Naive thymus-derived CD8-positive, alpha-beta T cell (primary cell): ENCODE data around the gene ANXA8. TPM values are rescaled to one million over a fixed set of nuclear protein-coding genes. Genes with fewer than 3 reads are reported as not detected.
"Not testable (repeated sequence)": the region's sequence is repeated elsewhere in the genome, so short reads cannot be mapped to it uniquely, and the experiment has no call there.

Source experiments
- ATAC-seq, 2 donors: fragments of 150-1000 bp; cut with Tn5 transposase in 1 of 2; sonication (Bioruptor Pico), chemical (Tn5 transposase) in 1 of 2; 1 replicate in 1 of 2; 2 replicates in 1 of 2; pipeline ENCODE4 v1.10.0; 2021; ENCODE audit warnings: mild to moderate bottlenecking in 2 of 2, moderate library complexity in 2 of 2
- POLR2A ChIA-PET: fragments of 350-600 bp; sonication (Branson Sonifier 250); formaldehyde crosslinking; loops from one replicate; lab custom pipeline; 2021; ENCODE audit warnings: antibody characterized with exemption; lab: Charles Lee
- DNase-seq, 10 donors: peaks; one replicate each; pipeline versions ENCODE4 v3.0.0 to v3.0.0-alpha.2; 2020 to 2022
- H3K27ac Mint-ChIP-seq, 10 donors: one replicate each; pipeline ENCODE4 v1.8.0; 2020 to 2022; ENCODE audit warnings: mild to moderate bottlenecking in 10 of 10, mixed read lengths in 10 of 10, moderate library complexity in 4 of 10, inconsistent platforms in 1 of 10
- H3K27me3 Mint-ChIP-seq, 5 donors: one replicate each; pipeline ENCODE4 v1.8.0; 2021 to 2022; ENCODE audit warnings: mixed read lengths in 5 of 5
- H3K36me3 Mint-ChIP-seq, 3 donors: one replicate each; pipeline ENCODE4 v1.8.0; 2020 to 2022; ENCODE audit warnings: mixed read lengths in 3 of 3, mild to moderate bottlenecking in 2 of 3, inconsistent platforms in 1 of 3
- H3K4me1 Mint-ChIP-seq, 4 donors: one replicate each; pipeline ENCODE4 v1.8.0; 2021 to 2022; ENCODE audit warnings: mixed read lengths in 4 of 4
- H3K4me3 Mint-ChIP-seq, 10 donors: one replicate each; pipeline ENCODE4 v1.8.0; 2020 to 2022; ENCODE audit warnings: mild to moderate bottlenecking in 10 of 10, mixed read lengths in 10 of 10, moderate library complexity in 6 of 10, inconsistent platforms in 1 of 10
- H3K9me3 Mint-ChIP-seq, 9 donors: one replicate each; pipeline ENCODE4 v1.8.0; 2020 to 2022; ENCODE audit warnings: mixed read lengths in 9 of 9, mild to moderate bottlenecking in 3 of 9, inconsistent platforms in 1 of 9, moderate library complexity in 1 of 9
- polyA plus RNA-seq, 3 donors: library from polyadenylated mRNA; unstranded; fragments of 300-500 nt; fragmentation: Illumina TruSeq; gene quantifications; one replicate each; pipeline ENCODE4 v1.2.3, GENCODE V29; 2021
- total RNA-seq, 8 experiments: library from RNA in 2 of 8; stranded (reverse) in 2 of 8; gene quantifications; one replicate each; pipeline ENCODE4 v1.2.3 and lab custom pipeline; 2021 to 2026

ANXA8 gene, protein sequence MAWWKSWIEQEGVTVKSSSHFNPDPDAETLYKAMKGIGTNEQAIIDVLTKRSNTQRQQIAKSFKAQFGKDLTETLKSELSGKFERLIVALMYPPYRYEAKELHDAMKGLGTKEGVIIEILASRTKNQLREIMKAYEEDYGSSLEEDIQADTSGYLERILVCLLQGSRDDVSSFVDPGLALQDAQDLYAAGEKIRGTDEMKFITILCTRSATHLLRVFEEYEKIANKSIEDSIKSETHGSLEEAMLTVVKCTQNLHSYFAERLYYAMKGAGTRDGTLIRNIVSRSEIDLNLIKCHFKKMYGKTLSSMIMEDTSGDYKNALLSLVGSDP
- total RNA-seq, result not detected
- polyA plus RNA-seq, result not detected
- 0 to 0.09 (median 0) reads per million in 6 experiments for total RNA-seq (lab: John Stamatoyannopoulos, UW)

DNA sequence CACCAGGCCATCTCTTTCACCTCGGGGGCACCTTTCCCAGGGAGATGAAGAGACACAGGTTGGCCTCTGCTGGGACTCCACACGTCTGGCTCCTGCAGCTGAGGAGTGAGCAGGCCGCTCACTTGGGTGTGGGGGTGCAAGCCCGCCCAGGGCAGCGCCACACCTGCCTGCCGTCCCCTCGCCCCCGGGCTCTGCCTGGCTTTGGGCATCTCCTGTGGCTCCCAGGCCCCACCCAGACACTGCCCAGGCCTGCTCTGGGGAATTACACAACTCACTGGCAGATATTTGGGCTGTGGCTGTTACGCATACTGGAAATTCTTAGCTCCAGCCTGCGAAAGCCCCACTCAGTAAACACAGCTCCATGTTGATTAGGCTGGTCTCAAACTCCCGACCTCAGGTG lies at the start of gene ANXA8:
Gene ANXA8 (minus strand): TSS at position 193 of the 400 bp plus-strand sequence. CDS start 182 bp downstream, at position 11.
- H3K27me3 Mint-ChIP-seq, DNase-seq, H3K9me3 Mint-ChIP-seq, ATAC-seq, H3K4me1 Mint-ChIP-seq, H3K4me3 Mint-ChIP-seq, H3K27ac Mint-ChIP-seq, H3K36me3 Mint-ChIP-seq, POLR2A ChIA-PET: not testable (repeated sequence)

DNA sequence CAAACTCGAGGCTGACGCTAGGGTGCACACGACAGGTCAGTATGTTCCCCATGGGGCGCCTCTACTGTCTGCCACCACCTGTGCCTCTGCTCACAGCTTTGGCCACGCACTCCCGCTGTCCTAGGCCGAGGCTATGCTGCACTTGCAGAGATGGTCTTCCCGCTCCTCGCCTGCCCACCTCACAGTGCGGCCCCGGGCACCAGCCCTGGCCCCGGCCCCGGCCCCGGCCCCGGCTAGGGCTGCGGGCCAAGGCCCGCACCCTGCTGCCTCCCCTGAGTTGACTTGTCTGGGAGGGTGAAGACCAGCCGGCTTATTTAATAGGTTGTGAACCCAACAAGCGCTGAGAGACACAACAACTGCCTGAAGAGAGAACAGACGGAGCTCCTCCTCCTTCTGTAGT lies 39.6 kb upstream of the ANXA8 start, which contains the start of gene AGAP9:
Gene AGAP9 (minus strand): TSS at position 164 of the 400 bp plus-strand sequence. CDS start 112 bp downstream, at position 52.
- H3K4me3 Mint-ChIP-seq, DNase-seq, H3K27ac Mint-ChIP-seq, H3K9me3 Mint-ChIP-seq, H3K4me1 Mint-ChIP-seq, ATAC-seq, H3K27me3 Mint-ChIP-seq, POLR2A ChIA-PET: not testable (repeated sequence)
- H3K36me3 Mint-ChIP-seq, result peaks cover 0 to 15% (median 0%) of the 10 kb centered on the region in 3 donors

DNA sequence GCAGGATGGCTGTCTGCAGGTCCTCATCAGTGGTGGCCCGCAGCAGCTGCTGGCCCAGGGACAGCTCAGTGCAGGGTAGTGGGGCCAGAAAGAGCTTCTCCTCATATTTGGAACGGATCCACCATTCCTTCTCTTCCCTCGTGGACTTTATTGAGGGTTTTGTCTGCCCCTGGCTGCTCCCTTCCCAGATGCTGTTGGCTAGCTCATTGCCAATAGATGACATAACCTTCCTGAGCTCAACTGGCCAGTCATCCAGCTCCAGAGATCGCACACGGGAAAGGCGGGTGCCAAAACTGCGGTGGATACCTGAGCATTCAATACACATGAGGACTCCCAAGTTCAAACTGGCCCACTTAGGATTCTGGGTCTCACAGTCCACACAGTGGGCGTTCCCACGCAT lies 18.4 kb upstream of the ANXA8 start:
- H3K4me1 Mint-ChIP-seq, H3K4me3 Mint-ChIP-seq, H3K9me3 Mint-ChIP-seq, DNase-seq, H3K27ac Mint-ChIP-seq, POLR2A ChIA-PET, H3K27me3 Mint-ChIP-seq, H3K36me3 Mint-ChIP-seq, ATAC-seq: not testable (repeated sequence)

DNA sequence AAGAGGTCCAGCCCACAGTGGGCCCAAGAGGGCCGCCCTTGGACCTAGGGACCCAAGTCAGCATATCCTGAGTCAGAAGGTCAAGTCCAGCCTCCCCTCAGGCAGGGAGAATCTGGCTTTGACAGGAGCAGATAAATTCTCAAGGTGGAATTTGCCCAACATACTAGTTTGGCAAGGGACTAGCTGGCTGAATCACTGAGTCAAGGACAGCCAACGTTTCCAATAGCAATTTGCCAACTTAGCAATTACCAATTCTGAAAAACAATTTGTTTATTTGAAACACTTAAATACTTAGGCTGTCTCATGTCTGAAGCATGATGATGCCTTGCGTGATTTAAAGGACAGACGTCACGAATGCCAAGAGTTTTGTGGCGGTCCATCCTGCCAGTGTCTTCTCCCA lies 10.3 kb upstream of the ANXA8 start:
- H3K27me3 Mint-ChIP-seq, H3K36me3 Mint-ChIP-seq, H3K4me1 Mint-ChIP-seq, POLR2A ChIA-PET, ATAC-seq, H3K9me3 Mint-ChIP-seq, DNase-seq, H3K27ac Mint-ChIP-seq, H3K4me3 Mint-ChIP-seq: not testable (repeated sequence)

DNA sequence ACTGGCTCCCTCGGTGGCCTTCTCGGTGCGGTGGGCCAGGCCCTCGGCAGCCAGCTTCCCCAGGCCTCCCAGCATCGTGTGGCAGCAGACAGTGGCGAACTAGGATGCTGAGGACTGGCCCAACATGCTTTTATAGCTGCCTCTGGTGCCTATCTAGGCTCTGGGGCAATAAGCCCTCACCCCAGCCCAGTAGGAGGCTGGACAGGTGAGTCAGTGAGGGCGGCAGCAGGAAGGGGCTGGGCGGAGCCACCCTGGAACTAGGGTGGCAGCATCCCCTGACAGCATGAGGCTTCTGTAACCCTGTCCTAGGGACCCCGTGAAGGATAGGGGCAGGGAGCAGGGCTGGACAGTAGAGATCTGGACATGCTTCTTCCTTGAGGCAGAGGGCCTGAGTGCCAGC lies 7.7 kb upstream of the ANXA8 start, which contains the start of gene FAM25G:
Gene FAM25G (minus strand): TSS at position 101 of the 400 bp plus-strand sequence. CDS start 26 bp downstream, at position 75.
- ATAC-seq, H3K4me1 Mint-ChIP-seq, H3K27me3 Mint-ChIP-seq, H3K36me3 Mint-ChIP-seq, H3K4me3 Mint-ChIP-seq, H3K9me3 Mint-ChIP-seq, H3K27ac Mint-ChIP-seq, DNase-seq, POLR2A ChIA-PET: not testable (repeated sequence)

DNA sequence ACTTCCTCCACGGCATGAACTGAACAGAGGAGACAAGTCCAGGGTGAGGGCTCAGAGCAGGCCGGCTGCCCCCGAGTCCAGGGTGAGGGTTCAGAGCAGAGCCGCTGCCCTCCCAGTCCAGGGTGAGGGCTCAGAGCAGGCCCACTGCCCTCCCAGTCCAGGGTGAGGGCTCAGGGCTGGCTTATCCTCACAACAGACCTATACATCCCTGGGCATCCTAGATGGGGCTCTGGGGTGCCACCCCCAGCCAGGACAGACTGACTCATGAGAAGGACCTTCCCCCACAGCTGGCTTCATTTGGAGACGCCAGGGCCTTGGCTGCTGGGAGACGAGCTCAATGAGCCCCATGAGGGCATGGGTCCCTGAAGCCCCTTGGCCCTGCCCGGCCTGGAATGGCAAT lies 5.7 kb upstream of the ANXA8 start:
- DNase-seq, H3K27ac Mint-ChIP-seq, POLR2A ChIA-PET, H3K4me3 Mint-ChIP-seq, ATAC-seq, H3K4me1 Mint-ChIP-seq, H3K9me3 Mint-ChIP-seq, H3K27me3 Mint-ChIP-seq, H3K36me3 Mint-ChIP-seq: not testable (repeated sequence)

DNA sequence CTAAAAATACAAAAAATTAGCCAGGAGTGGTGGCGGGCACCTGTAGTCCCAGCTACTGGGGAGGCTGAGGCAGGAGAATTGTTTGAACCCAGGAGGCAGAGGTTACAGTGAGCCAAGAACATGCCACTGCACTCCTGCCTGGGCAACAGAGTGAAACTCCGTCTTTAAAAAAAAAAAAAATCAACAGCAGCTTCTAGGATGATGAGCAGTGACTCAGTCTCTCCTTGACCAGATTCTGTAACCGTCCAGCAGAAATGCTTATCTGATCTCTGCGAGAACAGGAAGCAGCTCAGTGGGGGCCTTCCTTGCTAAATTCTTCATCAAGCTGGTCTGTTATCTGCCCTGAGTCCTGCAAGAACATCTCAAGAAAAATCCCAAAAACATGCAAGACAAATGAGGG lies 2.0 kb upstream of the ANXA8 start:
- H3K27me3 Mint-ChIP-seq, H3K4me3 Mint-ChIP-seq, H3K36me3 Mint-ChIP-seq, POLR2A ChIA-PET, DNase-seq, H3K4me1 Mint-ChIP-seq, H3K9me3 Mint-ChIP-seq, ATAC-seq, H3K27ac Mint-ChIP-seq: not testable (repeated sequence)

DNA sequence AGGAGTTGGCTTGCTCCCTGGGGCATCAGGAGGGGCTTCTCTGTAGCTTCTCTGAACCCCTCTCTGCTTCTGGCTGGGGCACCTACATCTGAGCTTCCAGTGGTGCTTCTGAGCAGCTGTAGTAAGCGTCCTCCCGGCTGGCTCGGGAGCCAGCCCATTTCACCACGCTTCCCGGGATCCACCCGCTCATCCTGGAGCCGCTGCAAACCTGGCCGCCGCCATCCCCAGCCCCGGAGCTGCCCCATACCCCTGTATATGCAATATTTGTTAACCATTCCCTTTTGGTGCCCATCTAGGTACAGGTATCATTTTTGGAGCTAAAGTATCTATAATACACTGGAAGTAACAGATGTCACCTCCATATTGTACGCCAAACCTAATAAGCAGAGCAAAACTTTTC lies 871 bp upstream of the ANXA8 start:
- H3K27ac Mint-ChIP-seq, DNase-seq, H3K27me3 Mint-ChIP-seq, H3K9me3 Mint-ChIP-seq, H3K36me3 Mint-ChIP-seq, POLR2A ChIA-PET, H3K4me3 Mint-ChIP-seq, ATAC-seq, H3K4me1 Mint-ChIP-seq: not testable (repeated sequence)

DNA sequence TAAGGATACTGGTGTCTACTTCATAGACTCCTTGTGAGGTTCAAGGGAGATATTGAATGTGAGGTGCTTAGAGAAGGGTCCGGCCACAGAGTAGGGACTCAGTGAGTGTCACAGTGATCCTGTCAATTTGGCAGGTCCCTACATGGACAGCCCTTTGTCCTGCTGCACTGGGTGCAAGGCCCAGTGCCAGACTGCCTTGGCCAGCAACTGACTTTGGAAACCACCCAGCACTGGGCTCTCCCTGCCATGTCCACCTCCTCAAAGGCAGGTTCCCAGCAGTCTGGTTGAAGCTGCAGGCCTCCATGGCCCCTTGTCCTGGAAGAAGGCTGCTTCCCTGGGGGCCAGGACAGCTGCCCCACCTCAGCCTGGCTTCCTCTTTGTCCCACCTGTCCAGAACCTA lies 1.5 kb downstream of the ANXA8 start:
- H3K9me3 Mint-ChIP-seq, ATAC-seq, H3K36me3 Mint-ChIP-seq, H3K27me3 Mint-ChIP-seq, H3K4me1 Mint-ChIP-seq, DNase-seq, H3K4me3 Mint-ChIP-seq, H3K27ac Mint-ChIP-seq, POLR2A ChIA-PET: not testable (repeated sequence)

DNA sequence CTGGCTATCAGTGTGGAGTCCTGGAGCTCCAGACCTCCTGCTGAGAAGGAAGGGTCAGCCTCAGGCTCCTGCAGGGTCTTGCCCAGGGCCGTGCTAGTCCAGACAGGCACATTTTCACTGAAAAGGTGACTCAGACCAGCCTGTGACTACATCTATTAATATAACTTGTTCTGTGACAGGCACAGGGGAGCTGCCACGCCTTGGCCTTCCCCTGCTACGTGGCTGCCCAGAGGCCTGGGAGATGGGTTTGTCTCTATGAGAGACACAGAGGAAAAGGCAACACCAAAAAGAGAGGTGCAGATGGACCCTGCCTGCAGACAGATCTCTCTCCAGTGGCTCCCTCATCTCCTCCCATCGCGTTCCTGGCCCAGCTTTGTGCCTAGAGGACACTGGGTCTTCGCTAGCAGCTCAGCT lies 2.1 kb downstream of the ANXA8 start:
- POLR2A ChIA-PET, H3K4me3 Mint-ChIP-seq, H3K36me3 Mint-ChIP-seq, DNase-seq, H3K27ac Mint-ChIP-seq, H3K27me3 Mint-ChIP-seq, H3K9me3 Mint-ChIP-seq, ATAC-seq, H3K4me1 Mint-ChIP-seq: not testable (repeated sequence)

DNA sequence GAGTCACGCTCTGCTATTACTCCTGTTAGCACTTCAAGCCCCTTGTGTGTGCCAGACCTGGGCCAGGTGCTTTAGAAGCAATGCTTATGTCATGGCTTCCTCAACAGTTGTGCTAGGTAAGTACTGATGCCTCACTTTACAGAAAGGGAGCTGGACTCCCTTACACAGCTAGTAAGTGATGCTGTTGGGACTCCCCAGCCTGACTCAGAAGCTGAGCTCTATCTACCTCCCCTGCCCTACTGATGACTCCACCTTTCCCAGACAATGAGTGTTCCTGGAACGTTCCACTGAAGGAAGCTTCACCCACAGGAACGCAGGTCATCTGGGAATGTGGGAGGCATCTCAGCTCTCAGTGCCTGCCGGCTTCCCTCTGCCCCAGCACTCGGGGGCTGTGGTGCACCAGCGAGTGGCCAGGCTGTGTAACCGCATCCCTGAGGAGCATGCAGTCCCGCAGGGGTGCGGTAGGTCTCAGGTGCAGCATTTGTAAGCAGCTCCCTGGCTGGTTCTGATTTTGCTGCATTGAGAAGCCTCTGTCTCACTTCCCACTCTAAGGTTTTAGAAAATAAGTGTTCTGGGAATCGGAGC lies 2.6 kb downstream of the ANXA8 start:
- DNase-seq, ATAC-seq, H3K9me3 Mint-ChIP-seq, H3K27ac Mint-ChIP-seq, H3K27me3 Mint-ChIP-seq, POLR2A ChIA-PET, H3K4me1 Mint-ChIP-seq, H3K4me3 Mint-ChIP-seq, H3K36me3 Mint-ChIP-seq: not testable (repeated sequence)

DNA sequence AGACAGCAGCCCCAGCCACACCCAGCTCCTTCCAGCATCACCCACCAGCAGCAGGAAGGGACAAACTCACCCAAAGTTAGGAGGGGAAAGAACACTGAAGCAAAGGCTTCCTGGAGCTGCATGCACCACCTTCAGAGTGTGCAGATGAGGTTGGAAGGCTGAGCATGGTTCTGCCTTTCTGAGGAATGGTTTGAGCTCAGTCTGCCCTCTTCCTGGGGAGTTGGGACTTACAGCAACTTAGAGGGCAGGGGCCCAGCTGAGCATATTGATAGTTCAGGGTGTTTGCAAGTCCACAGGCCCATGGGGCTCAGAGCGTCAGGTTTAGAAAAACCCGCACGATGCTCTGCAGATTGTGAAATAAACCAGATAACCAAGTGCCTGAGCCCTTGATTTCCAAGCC lies 3.8 kb downstream of the ANXA8 start:
- POLR2A ChIA-PET, H3K9me3 Mint-ChIP-seq, H3K27me3 Mint-ChIP-seq, H3K4me3 Mint-ChIP-seq, H3K27ac Mint-ChIP-seq, ATAC-seq, DNase-seq, H3K4me1 Mint-ChIP-seq, H3K36me3 Mint-ChIP-seq: not testable (repeated sequence)

DNA sequence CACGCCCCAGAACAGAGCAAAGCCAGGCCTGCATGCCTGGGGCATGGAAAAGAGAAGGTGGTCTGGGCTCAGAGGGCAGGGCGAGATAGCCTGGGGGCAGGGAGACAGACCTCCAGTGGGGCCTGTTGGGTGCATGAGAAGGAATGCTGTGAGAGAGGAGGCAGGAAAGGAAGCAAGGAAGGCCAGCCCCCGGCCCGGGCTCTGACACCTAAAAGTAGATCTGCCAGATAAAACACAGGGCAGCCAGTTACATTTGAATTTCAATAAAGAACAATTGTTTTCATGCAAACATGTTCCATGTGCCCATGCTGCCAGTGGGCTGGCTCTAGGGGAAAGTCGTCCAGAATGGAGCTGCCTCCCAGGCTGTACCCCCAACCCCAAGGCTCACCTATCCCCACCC lies 5.8 kb downstream of the ANXA8 start:
- H3K27me3 Mint-ChIP-seq, DNase-seq, H3K27ac Mint-ChIP-seq, H3K36me3 Mint-ChIP-seq, POLR2A ChIA-PET, ATAC-seq, H3K4me1 Mint-ChIP-seq, H3K4me3 Mint-ChIP-seq, H3K9me3 Mint-ChIP-seq: not testable (repeated sequence)
